CD4-positive, alpha-beta T cell (primary cell): ENCODE results near the gene ZNF225. TPM values are rescaled to one million over a fixed set of nuclear protein-coding genes. Genes with fewer than 3 reads are reported as not detected.

ENCODE experiments used
- ATAC-seq: fragments of 200-7000 bp; cut with Tn5 transposase; one replicate; pipeline ENCODE4 v1.10.0; 2022; ENCODE audit warnings: mild to moderate bottlenecking; ENCODE audit not compliant: poor library complexity
- CTCF ChIA-PET: fragments of 350-600 bp; sonication (Branson Sonifier 250); formaldehyde crosslinking; loops from one replicate; lab custom pipeline; 2021; ENCODE audit warnings: antibody characterized with exemption, inconsistent platforms; lab: Charles Lee
- POLR2A ChIA-PET: fragments of 350-600 bp; sonication (Branson Sonifier 250); formaldehyde crosslinking; loops from one replicate; lab custom pipeline; 2021; ENCODE audit warnings: antibody characterized with exemption, inconsistent platforms; lab: Charles Lee
- DNase-seq, 14 experiments: peaks; one replicate each; pipeline ENCODE4 v3.0.0-alpha.2; 2013 to 2020; ENCODE audit warnings: mixed read lengths in 2 of 14
- H3K27ac ChIP-seq, 2 donors: one replicate each; pipeline versions ENCODE4 v1.5.1 to v1.7.0; 2013; ENCODE audit warnings: low read length in 2 of 2, low read depth in 1 of 2, mild to moderate bottlenecking in 1 of 2
- H3K27me3 ChIP-seq, 2 experiments: 1 replicate in 1 of 2; 2 replicates in 1 of 2; pipeline versions ENCODE4 v1.6.1 to v1.7.0; 2013; ENCODE audit warnings: low read length in 2 of 2, control low read depth in 1 of 2, mild to moderate bottlenecking in 1 of 2, moderate library complexity in 1 of 2; ENCODE audit not compliant: insufficient read depth in 2 of 2, control insufficient read depth in 1 of 2
- H3K36me3 ChIP-seq: one replicate; pipeline ENCODE4 v1.6.1; 2013; ENCODE audit warnings: low read length, control low read depth; ENCODE audit not compliant: insufficient read depth
- H3K4me1 ChIP-seq: one replicate; pipeline ENCODE4 v1.6.1; 2013; ENCODE audit warnings: low read length, control low read depth; ENCODE audit not compliant: insufficient read depth
- H3K4me3 ChIP-seq: one replicate; pipeline ENCODE4 v1.5.1; 2013; ENCODE audit warnings: mild to moderate bottlenecking, low read length, moderate library complexity
- H3K9me3 ChIP-seq, 2 experiments: 1 replicate in 1 of 2; 2 replicates in 1 of 2; pipeline versions ENCODE4 v1.6.1 to v1.7.0; 2013; ENCODE audit warnings: low read length in 2 of 2, mild to moderate bottlenecking in 2 of 2, control low read depth in 1 of 2, moderate library complexity in 1 of 2; ENCODE audit not compliant: control insufficient read depth in 1 of 2, insufficient read depth in 1 of 2
- H3K27ac Mint-ChIP-seq: one replicate; pipeline ENCODE4 v1.8.0; 2020; ENCODE audit warnings: mixed read lengths
- H3K27me3 Mint-ChIP-seq: one replicate; pipeline ENCODE4 v1.8.0; 2021; ENCODE audit warnings: mixed read lengths
- H3K36me3 Mint-ChIP-seq: one replicate; pipeline ENCODE4 v1.8.0; 2021; ENCODE audit warnings: low read depth, mixed read lengths
- H3K4me1 Mint-ChIP-seq: one replicate; pipeline ENCODE4 v1.8.0; 2021; ENCODE audit warnings: low read depth, mixed read lengths
- H3K4me3 Mint-ChIP-seq: one replicate; pipeline ENCODE4 v1.8.0; 2020; ENCODE audit warnings: mild to moderate bottlenecking, mixed read lengths
- H3K9me3 Mint-ChIP-seq: one replicate; pipeline ENCODE4 v1.8.0; 2020; ENCODE audit warnings: mixed read lengths
- intact Hi-C, 2 experiments: fragments of 100-400 bp; cut with DNase I in 1 of 2; cut with micrococcal nuclease in 1 of 2; formaldehyde crosslinking; loops; one replicate each; pipeline versions ENCODE4 v1.15.1 to v1.9.0; 2023 to 2025; cut with DNase I, micrococcal nuclease
- polyA plus RNA-seq, 2 donors: library from polyadenylated mRNA; unstranded; fragments of 120-200 nt; gene quantifications; one replicate each; pipeline ENCODE4 v1.2.1, GENCODE V29; 2013
- total RNA-seq, 174 experiments: library from RNA in 2 of 174; stranded (reverse) in 2 of 174; gene quantifications; one replicate each; pipeline ENCODE4 v1.2.3 and lab custom pipeline; 2021 to 2026
- TF ChIP-seq, protein P1 (sequence below): fragments of 200-600 bp; IDR thresholded peaks from one replicate; pipeline ENCODE4 v1.8.0; 2022; ENCODE audit warnings: antibody characterized with exemption, mild to moderate bottlenecking

Gene ZNF225
- total RNA-seq (under 1 TPM; 0.71 to 0.73 TPM), total RNA-seq (lab: John Stamatoyannopoulos, UW) (1.8 to 29.7 (median 10.4) reads per million in 172 experiments)
- 3.8 TPM for polyA plus RNA-seq (2013, experiment 1 of 2)
- polyA plus RNA-seq (2013, experiment 2 of 2), result 3.1 TPM

DNA sequence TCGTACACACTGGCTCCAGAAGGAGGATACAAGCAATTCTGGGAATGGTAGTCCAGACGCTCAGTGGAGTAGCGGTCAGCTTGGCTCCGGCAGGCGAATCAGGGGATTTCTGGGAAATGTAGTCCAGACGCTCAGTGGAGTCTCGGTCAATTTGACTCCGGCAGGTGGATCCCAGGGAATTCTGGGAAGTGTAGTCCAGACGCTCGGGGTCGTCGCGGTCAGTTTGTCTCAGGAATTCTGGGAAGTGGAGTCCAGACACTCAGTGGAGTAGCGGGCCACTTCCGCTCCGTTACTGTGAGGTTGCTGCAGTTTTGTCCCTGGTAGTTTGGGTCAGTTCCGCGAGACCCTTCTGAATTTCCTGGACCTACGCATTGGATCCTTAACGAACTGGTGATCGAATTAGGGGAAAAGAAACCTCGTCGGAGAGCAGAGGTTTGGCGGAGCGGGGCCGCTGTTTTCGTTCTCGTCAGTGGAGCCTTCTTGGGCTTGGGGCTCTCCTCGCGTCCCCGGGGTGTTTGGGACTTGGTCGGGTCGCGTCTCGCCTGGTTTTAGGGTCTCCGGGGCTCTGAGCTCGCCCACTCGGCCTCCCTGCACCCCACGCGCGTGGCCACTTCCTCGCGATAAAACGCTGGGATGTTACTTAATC is at the start of gene ZNF225:
ZNF225 (plus strand) TSS at position 262 of the 646 bp plus-strand sequence. CDS start 2,429 bp downstream, outside the sequence.
- H3K27me3 ChIP-seq, result no peaks in the 10 kb centered on the region
- TF ChIP-seq, protein P1, sequence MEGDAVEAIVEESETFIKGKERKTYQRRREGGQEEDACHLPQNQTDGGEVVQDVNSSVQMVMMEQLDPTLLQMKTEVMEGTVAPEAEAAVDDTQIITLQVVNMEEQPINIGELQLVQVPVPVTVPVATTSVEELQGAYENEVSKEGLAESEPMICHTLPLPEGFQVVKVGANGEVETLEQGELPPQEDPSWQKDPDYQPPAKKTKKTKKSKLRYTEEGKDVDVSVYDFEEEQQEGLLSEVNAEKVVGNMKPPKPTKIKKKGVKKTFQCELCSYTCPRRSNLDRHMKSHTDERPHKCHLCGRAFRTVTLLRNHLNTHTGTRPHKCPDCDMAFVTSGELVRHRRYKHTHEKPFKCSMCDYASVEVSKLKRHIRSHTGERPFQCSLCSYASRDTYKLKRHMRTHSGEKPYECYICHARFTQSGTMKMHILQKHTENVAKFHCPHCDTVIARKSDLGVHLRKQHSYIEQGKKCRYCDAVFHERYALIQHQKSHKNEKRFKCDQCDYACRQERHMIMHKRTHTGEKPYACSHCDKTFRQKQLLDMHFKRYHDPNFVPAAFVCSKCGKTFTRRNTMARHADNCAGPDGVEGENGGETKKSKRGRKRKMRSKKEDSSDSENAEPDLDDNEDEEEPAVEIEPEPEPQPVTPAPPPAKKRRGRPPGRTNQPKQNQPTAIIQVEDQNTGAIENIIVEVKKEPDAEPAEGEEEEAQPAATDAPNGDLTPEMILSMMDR, result no peak
- peak within 1 kb of the TSS in 1 of 2 donors; percentile 29 for H3K27ac ChIP-seq
- DNase-seq (peak; percentile 55 to 94 (median 72)), ATAC-seq (peak; percentile 89)
- H3K27me3 Mint-ChIP-seq, result no peaks in the 10 kb centered on the region
- peaks cover 37% of the 10 kb centered on the region for H3K4me1 Mint-ChIP-seq
- POLR2A ChIA-PET, result interaction anchor here (1.4 to 3.9 kb wide), 2 partner anchors 18 to 28 kb away, joined by 8 to 18 read pairs; partner anchors contain the start of gene ZNF234
- peaks cover 17% of the 10 kb centered on the region for H3K4me1 ChIP-seq
- peaks cover 17% of the 10 kb centered on the region for H3K36me3 ChIP-seq
- H3K27ac Mint-ChIP-seq, result peak within 1 kb of the TSS; percentile 57
- H3K9me3 Mint-ChIP-seq, result peaks cover 14% of the 10 kb centered on the region
- peak within 1 kb of the TSS; percentile 95 for H3K4me3 Mint-ChIP-seq
- peaks cover 78% of the 10 kb centered on the region for H3K36me3 Mint-ChIP-seq
- CTCF ChIA-PET, result interaction anchor here (2.2 kb wide), 1 partner anchor 18 kb away, joined by 8 read pairs; the partner anchor contains the start of gene ZNF224
- intact Hi-C loops, result loop anchor here in 1 of 2 experiments (1.0 to 10.0 kb wide), 6 partner anchors 18 to 192 kb away; partner anchors contain the start of genes ZNF224, ZNF226, ZNF230 and ZNF235
- peaks cover 10 to 33% of the 10 kb centered on the region in 2 experiments for H3K9me3 ChIP-seq
- peak within 1 kb of the TSS; percentile 75 for H3K4me3 ChIP-seq

DNA sequence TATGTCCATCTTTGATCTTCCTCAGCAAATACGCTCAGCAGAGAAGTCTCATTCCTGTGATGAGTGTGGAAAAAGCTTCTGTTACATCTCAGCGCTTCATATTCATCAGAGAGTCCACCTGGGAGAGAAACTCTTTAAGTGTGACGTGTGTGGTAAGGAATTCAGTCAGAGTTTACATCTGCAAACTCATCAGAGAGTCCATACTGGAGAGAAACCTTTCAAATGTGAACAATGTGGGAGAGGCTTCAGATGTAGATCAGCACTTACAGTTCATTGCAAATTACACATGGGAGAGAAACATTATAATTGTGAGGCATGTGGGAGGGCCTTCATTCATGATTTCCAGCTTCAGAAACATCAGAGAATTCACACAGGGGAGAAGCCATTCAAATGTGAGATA is 46.9 kb upstream of the ZNF225 start:
- peaks cover 24% of the 10 kb centered on the region for H3K9me3 Mint-ChIP-seq
- intact Hi-C loops, result no loop called here
- CTCF ChIA-PET, result no interaction called here
- H3K36me3 Mint-ChIP-seq, result peaks cover 79% of the 10 kb centered on the region
- no peaks in the 10 kb centered on the region for H3K27me3 Mint-ChIP-seq
- TF ChIP-seq, protein P1, result no peak
- ATAC-seq (no peak), DNase-seq (no peak)
- no peak overlapping the region for H3K4me3 Mint-ChIP-seq
- no peak overlapping the region for H3K27ac ChIP-seq
- no peaks in the 10 kb centered on the region for H3K27me3 ChIP-seq
- POLR2A ChIA-PET, result no interaction called here
- peaks cover 2% of the 10 kb centered on the region for H3K4me1 ChIP-seq
- H3K27ac Mint-ChIP-seq, result no peak overlapping the region
- peaks cover 7% of the 10 kb centered on the region for H3K36me3 ChIP-seq
- peaks cover 18 to 47% of the 10 kb centered on the region in 2 experiments for H3K9me3 ChIP-seq
- peaks cover 4% of the 10 kb centered on the region for H3K4me1 Mint-ChIP-seq
- no peak overlapping the region for H3K4me3 ChIP-seq

DNA sequence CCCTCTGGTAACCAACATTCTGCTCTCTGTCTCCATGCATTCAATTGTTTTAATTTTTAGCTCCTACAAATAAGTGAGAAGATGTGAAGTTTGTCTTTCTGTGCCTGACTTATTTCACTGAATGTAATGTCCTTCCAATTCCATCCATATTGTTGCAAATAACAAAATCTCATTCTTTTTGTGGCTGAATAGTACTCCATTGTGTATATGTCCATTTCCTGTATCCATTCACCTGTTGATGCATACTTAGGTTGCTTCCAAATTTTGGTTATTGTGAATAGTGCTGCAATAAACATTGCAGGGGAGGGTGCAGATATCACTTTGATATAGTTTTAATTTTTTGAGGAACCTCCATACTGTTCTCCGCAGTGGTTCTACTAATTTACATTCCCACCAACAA is 43.8 kb upstream of the ZNF225 start:
- Histone ChIP-seq H3K4me3 (no peak overlapping the region), H3K4me1 (peaks cover 18% of the 10 kb centered on the region), H3K27me3 (no peaks in the 10 kb centered on the region), H3K9me3 (peaks cover 10 to 42% of the 10 kb centered on the region in 2 experiments), H3K27ac (no peak overlapping the region), H3K36me3 (peaks cover 6% of the 10 kb centered on the region)
- Mint-ChIP-seq H3K27ac (no peak overlapping the region), H3K27me3 (no peaks in the 10 kb centered on the region), H3K36me3 (peaks cover 65% of the 10 kb centered on the region), H3K4me1 (peaks cover 24% of the 10 kb centered on the region), H3K4me3 (no peak overlapping the region), H3K9me3 (peaks cover 26% of the 10 kb centered on the region)
- ATAC-seq (no peak), DNase-seq (no peak)
- TF ChIP-seq, protein P1, result no peak
- POLR2A ChIA-PET, result no interaction called here
- intact Hi-C loops, result no loop called here
- CTCF ChIA-PET, result interaction anchor here (1.1 kb wide), 1 partner anchor 26 kb away, joined by 3 read pairs; no protein-coding TSS in a partner anchor
